Tibial nerve (tissue), 3 donors: ENCODE results near the gene INPP5A.

Source experiments
- POLR2A ChIP-seq, 2 donors: fragments of 450-650 bp; IDR thresholded peaks; one replicate each; pipeline ENCODE4 v1.6.1; 2017; ENCODE audit warnings: antibody characterized with exemption in 2 of 2, mild to moderate bottlenecking in 2 of 2, moderate library complexity in 2 of 2
- TF ChIP-seq, protein P1 (sequence below), 5 experiments: fragments of 200-600 bp in 3 of 5; fragments of 450-650 bp in 2 of 5; sonication (generic) in 3 of 5; IDR thresholded peaks; one replicate each; pipeline ENCODE4 v1.5.1; 2016 to 2019; ENCODE audit warnings: antibody characterized with exemption in 5 of 5, mild to moderate bottlenecking in 3 of 5, moderate library complexity in 2 of 5

DNA sequence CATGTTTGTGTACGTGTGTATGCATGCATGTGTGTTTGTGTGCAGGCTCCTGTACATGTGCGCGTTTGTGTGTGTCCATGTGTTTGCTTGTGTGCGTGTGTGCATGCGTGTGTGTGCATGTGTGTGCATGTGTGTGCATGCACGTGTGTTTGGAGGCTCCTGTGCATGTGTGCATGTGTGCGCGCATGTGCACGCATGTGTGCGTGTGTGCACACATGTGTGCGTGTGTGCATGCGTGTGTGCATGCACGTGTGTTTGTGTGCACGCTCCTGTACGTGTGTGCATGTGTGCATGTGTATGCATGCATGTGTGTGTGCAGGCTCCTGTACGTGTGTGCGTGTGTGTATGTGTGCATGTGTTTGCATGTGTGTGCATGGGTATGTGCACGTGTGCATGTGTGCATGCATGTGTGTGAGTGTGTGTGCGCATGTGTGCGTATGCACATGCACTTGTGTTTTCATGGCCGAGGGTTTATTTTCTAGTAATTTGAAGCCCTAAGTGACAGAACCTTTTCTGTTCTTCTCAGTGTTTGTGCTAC is 59.2 kb downstream of the INPP5A start:
- TF ChIP-seq, protein P1, sequence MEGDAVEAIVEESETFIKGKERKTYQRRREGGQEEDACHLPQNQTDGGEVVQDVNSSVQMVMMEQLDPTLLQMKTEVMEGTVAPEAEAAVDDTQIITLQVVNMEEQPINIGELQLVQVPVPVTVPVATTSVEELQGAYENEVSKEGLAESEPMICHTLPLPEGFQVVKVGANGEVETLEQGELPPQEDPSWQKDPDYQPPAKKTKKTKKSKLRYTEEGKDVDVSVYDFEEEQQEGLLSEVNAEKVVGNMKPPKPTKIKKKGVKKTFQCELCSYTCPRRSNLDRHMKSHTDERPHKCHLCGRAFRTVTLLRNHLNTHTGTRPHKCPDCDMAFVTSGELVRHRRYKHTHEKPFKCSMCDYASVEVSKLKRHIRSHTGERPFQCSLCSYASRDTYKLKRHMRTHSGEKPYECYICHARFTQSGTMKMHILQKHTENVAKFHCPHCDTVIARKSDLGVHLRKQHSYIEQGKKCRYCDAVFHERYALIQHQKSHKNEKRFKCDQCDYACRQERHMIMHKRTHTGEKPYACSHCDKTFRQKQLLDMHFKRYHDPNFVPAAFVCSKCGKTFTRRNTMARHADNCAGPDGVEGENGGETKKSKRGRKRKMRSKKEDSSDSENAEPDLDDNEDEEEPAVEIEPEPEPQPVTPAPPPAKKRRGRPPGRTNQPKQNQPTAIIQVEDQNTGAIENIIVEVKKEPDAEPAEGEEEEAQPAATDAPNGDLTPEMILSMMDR (IDR thresholded peaks at IDR 0.05) = no peak
- no peak for TF ChIP-seq POLR2A (IDR thresholded peaks at IDR 0.05)
